Measurements from ENCODE around the gene LTV1. TPM values are rescaled to one million over a fixed set of nuclear protein-coding genes. Genes with fewer than 3 reads are reported as not detected.

LTV1 gene
- total and polyA plus RNA-seq, 2 of the 8 experiments (the other 6 are each of a cell fraction or from before 2014, with no cell fraction given), result 8.0 to 46.9 TPM

DNA sequence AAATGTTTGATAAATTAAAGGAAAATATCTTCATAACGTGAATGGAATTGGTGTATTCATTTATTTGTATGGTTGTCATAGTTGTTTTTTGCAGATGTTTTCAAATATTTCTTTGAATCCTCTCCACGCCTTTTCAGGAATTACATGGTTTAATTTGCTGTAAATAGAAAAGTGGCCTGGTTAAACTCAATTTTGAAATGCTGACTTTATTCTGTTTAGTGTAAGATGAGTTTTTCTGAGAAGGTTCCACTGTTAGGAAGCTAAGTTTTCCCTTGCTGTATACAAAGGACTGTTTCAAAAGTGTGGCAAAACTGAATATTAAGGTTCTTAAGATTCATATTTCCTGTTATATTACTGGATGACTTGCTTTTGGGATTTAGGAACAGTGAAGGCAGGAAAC, 20.6 kb downstream of the LTV1 start (continued):
- TF ChIP-seq SP4 (IDR thresholded peaks at IDR 0.05; ENCODE audit: low read length), result no peak

All from H1 (cell line).